PC-3 (cell line): ENCODE data around the gene ADCY10. TPM values are rescaled to one million over a fixed set of nuclear protein-coding genes. Genes with fewer than 3 reads are reported as not detected.

ENCODE experiments used
- ATAC-seq: fragments of 200-7000 bp; cut with Tn5 transposase; 2 replicates; pipeline ENCODE4 v1.9.1; 2020; ENCODE audit warnings: mild to moderate bottlenecking, moderate library complexity
- BruUV-seq: library from RNA; stranded (reverse); fragments of 400-500 nt; replicated peaks from 2 replicates; lab custom pipeline; 2021; lab: Mats Ljungman, UMichigan
- CTCF ChIA-PET: fragments of 300-600 bp; sonication (Branson Sonifier 250); formaldehyde crosslinking; loops from one replicate; lab custom pipeline; 2022; ENCODE audit warnings: antibody characterized with exemption; lab: Charles Lee
- POLR2A ChIA-PET: fragments of 300-600 bp; sonication (Branson Sonifier 250); formaldehyde crosslinking; loops from one replicate; lab custom pipeline; 2022; ENCODE audit warnings: antibody characterized with exemption; ENCODE audit not compliant: unreplicated experiment; lab: Charles Lee
- DNase-seq: peaks from one replicate; pipeline ENCODE4 v3.0.0-alpha.2; 2015
- H2AFZ ChIP-seq: fragments of 300-600 bp; sonication (generic); 2 replicates; pipeline ENCODE4 v1.6.0; 2016; ENCODE audit warnings: antibody characterized with exemption, low read length
- H3F3A ChIP-seq: fragments of 300-600 bp; sonication (generic); one replicate; pipeline ENCODE4 v1.6.0; 2017; ENCODE audit warnings: antibody characterized with exemption, low read length, control low read depth, mild to moderate bottlenecking; ENCODE audit not compliant: unreplicated experiment
- H3K27ac ChIP-seq: fragments of 300-600 bp; sonication (generic); 2 replicates; pipeline ENCODE4 v1.5.1; 2016; ENCODE audit warnings: mild to moderate bottlenecking, low read length
- H3K27me3 ChIP-seq: fragments of 300-600 bp; sonication (generic); 2 replicates; pipeline ENCODE4 v1.6.1; 2016; ENCODE audit warnings: low read length, mixed read lengths
- H3K36me3 ChIP-seq: fragments of 300-600 bp; sonication (generic); 2 replicates; pipeline ENCODE4 v1.6.1; 2016; ENCODE audit warnings: low read depth, mixed run types, low read length, mixed read lengths
- H3K4me1 ChIP-seq: fragments of 300-600 bp; sonication (generic); 2 replicates; pipeline ENCODE4 v1.5.1; 2016; ENCODE audit warnings: low read length; ENCODE audit not compliant: insufficient read depth
- H3K4me2 ChIP-seq: fragments of 300-600 bp; sonication (generic); 2 replicates; pipeline ENCODE4 v1.6.0; 2016; ENCODE audit warnings: low read length
- H3K4me3 ChIP-seq: fragments of 300-600 bp; sonication (generic); 2 replicates; pipeline ENCODE4 v1.5.1; 2016; ENCODE audit warnings: mild to moderate bottlenecking, low read length, mixed read lengths
- H3K79me2 ChIP-seq: fragments of 300-600 bp; sonication (generic); 2 replicates; pipeline ENCODE4 v1.6.1; 2017; ENCODE audit warnings: low read length, mixed read lengths
- H3K9ac ChIP-seq: fragments of 300-600 bp; sonication (generic); 2 replicates; pipeline ENCODE4 v1.6.0; 2016; ENCODE audit warnings: mild to moderate bottlenecking, low read length
- H3K9me2 ChIP-seq: fragments of 300-600 bp; sonication (generic); replicated peaks from 2 replicates; pipeline ENCODE4 v1.6.1; 2016; ENCODE audit warnings: mixed run types, low read length, mixed read lengths
- H3K9me3 ChIP-seq: fragments of 300-600 bp; sonication (generic); 2 replicates; pipeline ENCODE4 v1.6.1; 2016; ENCODE audit warnings: low read length, mixed read lengths
- H4K20me1 ChIP-seq: fragments of 300-600 bp; sonication (generic); 2 replicates; pipeline ENCODE4 v1.6.1; 2016; ENCODE audit warnings: low read length, mixed read lengths
- CTCF ChIP-seq: fragments of 300-600 bp; sonication (generic); conservative IDR thresholded peaks from 2 replicates; pipeline ENCODE4 v1.5.1; 2017; ENCODE audit warnings: antibody characterized with exemption, low read depth, mild to moderate bottlenecking, low read length
- EZH2 ChIP-seq: fragments of 300-600 bp; sonication (generic); IDR thresholded peaks from one replicate; pipeline ENCODE4 v1.6.1; 2017; ENCODE audit warnings: antibody characterized with exemption, mild to moderate bottlenecking, low read length; ENCODE audit not compliant: unreplicated experiment
- EZH2phosphoT487 ChIP-seq: fragments of 300-600 bp; sonication (generic); IDR thresholded peaks from 2 replicates; pipeline ENCODE4 v1.6.1; 2018; ENCODE audit warnings: mild to moderate bottlenecking, antibody characterized with exemption, low read length, borderline replicate concordance
- intact Hi-C: fragments of 100-400 bp; cut with micrococcal nuclease; formaldehyde crosslinking; loops from 2 replicates; pipeline ENCODE4 v1.9.0; 2023
- total RNA-seq: library from RNA; depleted of rRNA; stranded (reverse); fragments of >200 nt; gene quantifications from 2 replicates; pipeline ENCODE4 v1.2.3, GENCODE V29; 2014

The ADCY10 gene
- total RNA-seq, 1 experiment from 2014 or later: not detected

GRCh38 chr1:167821969-167822685, 91.8 kb downstream of the ADCY10 start:
- H3K4me3 ChIP-seq: no peak overlapping the region
- DNase-seq (no peak), ATAC-seq (no peak)
- H3K27me3 ChIP-seq: no peaks in the 10 kb centered on the region
- BruUV-seq: no TSS peak
- ChIA-PET POLR2A (no interaction called here), CTCF (no interaction called here)
- H3K9ac ChIP-seq: no peak overlapping the region
- no peaks in the 10 kb centered on the region for H3K9me2 ChIP-seq
- peaks cover 10% of the 10 kb centered on the region for H3K4me1 ChIP-seq
- no peak overlapping the region for H3K27ac ChIP-seq
- no peaks in the 10 kb centered on the region for H4K20me1 ChIP-seq
- H3K4me2 ChIP-seq: no peak overlapping the region
- intact Hi-C loops: loop anchor here (5.0 kb wide), 1 partner anchor 80 kb away; no protein-coding TSS in a partner anchor
- TF ChIP-seq EZH2phosphoT487 (no peak), CTCF (no peak), EZH2 (no peak)
- peaks cover 6% of the 10 kb centered on the region for H3F3A ChIP-seq
- no peak overlapping the region for H2AFZ ChIP-seq
- H3K36me3 ChIP-seq: no peaks in the 10 kb centered on the region
- H3K9me3 ChIP-seq: no peaks in the 10 kb centered on the region
- no peaks in the 10 kb centered on the region for H3K79me2 ChIP-seq

GRCh38 chr1:167821356-167821685, 92.6 kb downstream of the ADCY10 start:
- no peak overlapping the region for H3K27ac ChIP-seq
- CTCF ChIA-PET: no interaction called here
- no TSS peak for BruUV-seq

More at GRCh38 chr1:167821356-167821685, 92.6 kb downstream of the ADCY10 start:
- Histone ChIP-seq H2AFZ (no peak overlapping the region), H3K9me3 (no peaks in the 10 kb centered on the region), H3K4me2 (no peak overlapping the region), H3K36me3 (no peaks in the 10 kb centered on the region), H3K9ac (no peak overlapping the region), H3K9me2 (no peaks in the 10 kb centered on the region), H3K4me1 (peaks cover 11% of the 10 kb centered on the region), H3F3A (peaks cover 6% of the 10 kb centered on the region), H4K20me1 (no peaks in the 10 kb centered on the region), H3K79me2 (no peaks in the 10 kb centered on the region), H3K4me3 (no peak overlapping the region), H3K27me3 (no peaks in the 10 kb centered on the region)
- intact Hi-C loops: loop anchor here (5.0 kb wide), 1 partner anchor 81 kb away; no protein-coding TSS in a partner anchor
- ATAC-seq (no peak), DNase-seq (no peak)
- POLR2A ChIA-PET: interaction anchor here (1.7 kb wide), 1 partner anchor 115 kb away, joined by 7 read pairs; the partner anchor contains the start of gene DCAF6
- no peak for TF ChIP-seq EZH2
- TF ChIP-seq EZH2phosphoT487: no peak
- TF ChIP-seq CTCF: no peak
